Mesendoderm (in vitro differentiated cells): ENCODE results near the gene TRIM33.
"Not testable (repeated sequence)": the region's sequence is repeated elsewhere in the genome, so short reads cannot be mapped to it uniquely, and the experiment has no call there.

Experiments
- DNase-seq: peaks from one replicate; pipeline ENCODE4 v3.0.0; 2013
- H2AK5ac ChIP-seq: 2 replicates; pipeline ENCODE4 v1.6.1; 2013; ENCODE audit warnings: low read length, inconsistent platforms
- H2BK120ac ChIP-seq: 2 replicates; pipeline ENCODE4 v1.6.1; 2013; ENCODE audit warnings: low read depth, mild to moderate bottlenecking, low read length, moderate library complexity, mixed read lengths
- H2BK15ac ChIP-seq: replicated peaks from 2 replicates; pipeline ENCODE4 v1.6.1; 2013; ENCODE audit warnings: low read depth, mild to moderate bottlenecking, moderate library complexity
- H2BK5ac ChIP-seq: 2 replicates; pipeline ENCODE4 v1.6.1; 2013; ENCODE audit warnings: low read length, inconsistent platforms
- H3K18ac ChIP-seq: 2 replicates; pipeline ENCODE4 v1.6.1; 2013; ENCODE audit warnings: mild to moderate bottlenecking, low read length, mixed read lengths
- H3K23ac ChIP-seq: one replicate; pipeline ENCODE4 v1.6.1; 2013; ENCODE audit warnings: low read length
- H3K27ac ChIP-seq: 2 replicates; pipeline ENCODE4 v1.5.1; 2013; ENCODE audit warnings: low read depth, mild to moderate bottlenecking, inconsistent platforms, low read length, moderate library complexity
- H3K27me3 ChIP-seq: 2 replicates; pipeline ENCODE4 v1.6.1; 2013; ENCODE audit warnings: low read length, control low read depth, mild to moderate bottlenecking, inconsistent platforms; ENCODE audit not compliant: insufficient read depth, poor library complexity
- H3K36me3 ChIP-seq: 2 replicates; pipeline ENCODE4 v1.6.1; 2013; ENCODE audit warnings: low read length, inconsistent platforms; ENCODE audit not compliant: control insufficient read depth, insufficient read depth
- H3K4ac ChIP-seq: one replicate; pipeline ENCODE4 v1.6.1; 2013; ENCODE audit warnings: low read depth, mild to moderate bottlenecking, low read length, moderate library complexity
- H3K4me1 ChIP-seq: 2 replicates; pipeline ENCODE4 v1.6.1; 2013; ENCODE audit warnings: low read depth, low read length, inconsistent platforms; ENCODE audit not compliant: control insufficient read depth
- H3K4me2 ChIP-seq: 2 replicates; pipeline ENCODE4 v1.6.1; 2013; ENCODE audit warnings: low read length
- H3K4me3 ChIP-seq: 2 replicates; pipeline ENCODE4 v1.5.1; 2013; ENCODE audit warnings: mild to moderate bottlenecking, low read length
- H3K56ac ChIP-seq: one replicate; pipeline ENCODE4 v1.6.1; 2013; ENCODE audit warnings: low read length
- H3K79me1 ChIP-seq: 2 replicates; pipeline ENCODE4 v1.6.1; 2013; ENCODE audit warnings: low read length, inconsistent platforms
- H3K79me2 ChIP-seq: 2 replicates; pipeline ENCODE4 v1.6.1; 2013; ENCODE audit warnings: mild to moderate bottlenecking, low read length; ENCODE audit not compliant: control insufficient read depth, insufficient read depth
- H3K9ac ChIP-seq: 2 replicates; pipeline ENCODE4 v1.6.1; 2013; ENCODE audit warnings: low read length, inconsistent platforms
- H4K5ac ChIP-seq: one replicate; pipeline ENCODE4 v1.6.1; 2013; ENCODE audit warnings: low read length
- H4K8ac ChIP-seq: one replicate; pipeline ENCODE4 v1.6.1; 2013; ENCODE audit warnings: low read depth, mild to moderate bottlenecking, control low read depth, low read length, moderate library complexity
- WGBS: extraction: QIAGEN DNeasy Blood & Tissue Kit; methylation state at CpG from one replicate; pipeline ENCODE4 v1.1.7; 2013; ENCODE audit warnings: low lambda C conversion rate, missing lambda C conversion rate; ENCODE audit not compliant: insufficient coverage; ENCODE audit errors: extremely low coverage; 5-methylcytosine and 5-hydroxymethylcytosine counted together

Gene TRIM33

GRCh38 chr1:114369266-114369919 lies 141.6 kb downstream of the TRIM33 start:
- H3K4me1 ChIP-seq, H3K79me1 ChIP-seq, H3K23ac ChIP-seq, H4K5ac ChIP-seq, H2AK5ac ChIP-seq, H3K36me3 ChIP-seq, H3K4me2 ChIP-seq, DNase-seq, H3K9ac ChIP-seq, H2BK5ac ChIP-seq, H3K27me3 ChIP-seq, H3K79me2 ChIP-seq, H2BK120ac ChIP-seq, H2BK15ac ChIP-seq, H3K56ac ChIP-seq, H3K4me3 ChIP-seq, H4K8ac ChIP-seq: not testable (repeated sequence)
- no CpG with 5 or more reads among the region's 5 CpGs for WGBS
- H3K27ac ChIP-seq, result peak overlapping the region; percentile 51
- H3K4ac ChIP-seq, result peak overlapping the region; percentile 78
- peak overlapping the region; percentile 39 for H3K18ac ChIP-seq

DNA sequence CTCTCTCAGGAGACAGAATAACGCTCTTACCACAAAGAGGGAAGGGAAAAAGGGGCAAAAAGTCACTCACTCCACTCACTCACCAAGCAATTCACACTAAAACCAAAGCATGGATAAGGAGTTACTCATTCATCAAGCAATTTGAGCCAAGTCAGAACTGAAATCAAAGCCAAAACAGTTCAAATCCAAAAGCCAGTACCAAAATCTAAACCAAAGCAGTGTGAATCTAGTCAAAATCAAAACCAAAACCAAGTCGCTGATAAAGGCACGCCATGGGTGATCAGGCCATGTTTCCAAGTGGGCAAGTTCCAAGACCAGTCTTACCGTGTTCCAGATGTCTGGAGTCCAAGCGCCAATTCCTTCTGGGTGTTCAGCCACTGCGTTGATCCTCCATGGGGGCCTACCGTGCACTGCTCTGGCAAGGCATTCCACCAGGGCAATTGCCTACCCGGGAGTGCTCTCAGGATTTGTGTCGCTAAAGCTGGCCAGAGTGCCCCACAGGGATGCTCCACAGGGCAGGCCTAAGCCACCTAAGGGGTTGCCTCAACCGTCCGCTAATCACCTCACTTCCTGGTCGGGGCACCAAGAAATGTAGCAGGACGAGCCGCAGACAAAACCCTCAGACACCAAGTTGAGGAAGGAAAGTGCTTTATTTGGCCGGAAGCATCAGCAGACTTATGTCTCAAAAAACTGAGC lies 142.3 kb downstream of the TRIM33 start:
- no peak overlapping the region for H2BK15ac ChIP-seq

DNA sequence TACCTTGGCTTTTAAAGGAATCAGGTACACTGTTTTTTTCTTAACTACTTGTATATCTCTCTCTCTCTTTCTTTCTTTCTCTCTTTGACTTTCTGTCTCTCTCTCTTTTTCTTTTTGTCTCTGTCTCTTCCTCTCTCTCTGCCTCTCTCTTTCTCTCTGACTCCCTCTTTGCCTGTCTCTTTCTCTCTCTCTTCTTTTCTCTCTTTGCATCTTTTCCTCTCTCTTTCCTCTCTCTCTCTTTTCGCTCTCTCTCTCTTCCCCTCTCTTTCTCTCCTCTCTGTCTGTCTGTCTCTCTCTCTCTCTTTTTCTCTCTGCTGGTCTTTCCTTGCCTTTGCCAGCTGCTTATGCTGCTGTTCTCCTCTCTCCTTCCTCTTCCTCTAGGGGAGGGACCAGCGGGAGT lies 143.2 kb downstream of the TRIM33 start:
- Histone ChIP-seq H3K27ac (no peak overlapping the region), H3K4me2 (no peak overlapping the region), H3K4me3 (no peak overlapping the region), H3K79me2 (no peaks in the 10 kb centered on the region), H2BK120ac (no peak overlapping the region), H4K5ac (no peak overlapping the region), H3K9ac (no peak overlapping the region), H2AK5ac (no peak overlapping the region), H3K56ac (no peak overlapping the region), H3K23ac (no peak overlapping the region), H4K8ac (no peak overlapping the region), H3K18ac (no peak overlapping the region), H3K36me3 (no peaks in the 10 kb centered on the region), H3K4me1 (peaks cover 4% of the 10 kb centered on the region), H3K27me3 (no peaks in the 10 kb centered on the region), H2BK5ac (no peak overlapping the region), H3K4ac (no peak overlapping the region), H2BK15ac (no peak overlapping the region), H3K79me1 (no peaks in the 10 kb centered on the region)
- WGBS, result no CpG with 5 or more reads among the region's 2 CpGs
- no peak for DNase-seq

More for the DNA sequence above, 142.3 kb downstream of the TRIM33 start:
- H3K56ac ChIP-seq, result peak overlapping the region; percentile 73
- no peaks in the 10 kb centered on the region for H3K79me1 ChIP-seq
- no peaks in the 10 kb centered on the region for H3K36me3 ChIP-seq
- no peak overlapping the region for H4K8ac ChIP-seq
- H2BK120ac ChIP-seq, result no peak overlapping the region
- H3K4me3 ChIP-seq, result no peak overlapping the region
- no peaks in the 10 kb centered on the region for H3K79me2 ChIP-seq
- no peak overlapping the region for H3K23ac ChIP-seq
- H3K27me3 ChIP-seq, result no peaks in the 10 kb centered on the region
- no peak overlapping the region for H3K4me2 ChIP-seq
- H4K5ac ChIP-seq, result no peak overlapping the region
- no peak overlapping the region for H3K9ac ChIP-seq
- H3K18ac ChIP-seq, result peak overlapping the region; percentile 39
- peaks cover 4% of the 10 kb centered on the region for H3K4me1 ChIP-seq
- H2AK5ac ChIP-seq, result no peak overlapping the region
- peak overlapping the region; percentile 78 for H3K4ac ChIP-seq
- no CpG with 5 or more reads among the region's 15 CpGs for WGBS
- DNase-seq, result peak; percentile 56
- peak overlapping the region; percentile 51 for H3K27ac ChIP-seq
- peak overlapping the region; percentile 60 for H2BK5ac ChIP-seq

DNA sequence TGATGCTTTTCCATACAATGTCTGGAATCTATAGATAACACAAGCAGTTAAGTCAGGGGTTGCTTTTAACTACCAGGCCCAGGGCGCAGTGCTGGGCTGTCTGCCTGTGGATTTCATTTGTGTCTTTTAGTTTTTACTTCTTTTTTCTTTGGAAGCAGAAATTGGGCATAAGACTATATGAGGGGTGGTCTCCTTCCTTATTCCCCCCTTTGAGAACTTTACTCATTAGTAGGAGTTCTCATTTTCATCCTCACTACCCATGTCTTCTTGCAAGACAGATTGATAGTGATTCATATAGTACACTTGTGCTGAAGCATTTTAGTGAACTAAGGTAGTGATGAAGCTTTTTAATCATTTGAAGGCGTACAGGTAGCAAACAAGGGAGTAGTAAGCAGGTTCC lies 147.8 kb downstream of the TRIM33 start:
- not testable (repeated sequence) for H3K56ac ChIP-seq, H3K27ac ChIP-seq, H2AK5ac ChIP-seq, H2BK5ac ChIP-seq, H4K8ac ChIP-seq, H3K27me3 ChIP-seq, H2BK15ac ChIP-seq, H3K9ac ChIP-seq, H3K79me2 ChIP-seq, H3K4ac ChIP-seq, H3K79me1 ChIP-seq, H3K4me1 ChIP-seq, H3K18ac ChIP-seq, H4K5ac ChIP-seq, H2BK120ac ChIP-seq, H3K23ac ChIP-seq, H3K36me3 ChIP-seq, H3K4me2 ChIP-seq, H3K4me3 ChIP-seq, DNase-seq
- no CpG with 5 or more reads among the region's 2 CpGs for WGBS

- Histone ChIP-seq H3K27me3 (no peaks in the 10 kb centered on the region), H3K4me2 (no peak overlapping the region), H2BK120ac (no peak overlapping the region), H3K9ac (no peak overlapping the region), H3K36me3 (no peaks in the 10 kb centered on the region), H2BK5ac (no peak overlapping the region), H3K23ac (no peak overlapping the region), H3K56ac (no peak overlapping the region), H2AK5ac (no peak overlapping the region), H3K4ac (no peak overlapping the region), H2BK15ac (no peak overlapping the region), H4K5ac (no peak overlapping the region), H3K4me1 (no peaks in the 10 kb centered on the region), H3K27ac (no peak overlapping the region), H3K79me1 (no peaks in the 10 kb centered on the region), H3K79me2 (no peaks in the 10 kb centered on the region), H3K18ac (no peak overlapping the region), H4K8ac (no peak overlapping the region), H3K4me3 (no peak overlapping the region)
- DNase-seq, result no peak
- WGBS, result no CpG with 5 or more reads among the region's 1 CpG
These were observed 151.2 kb downstream of the TRIM33 start for GRCh38 chr1:114359791-114360190.
